HK-2 (cell line): ENCODE results near the gene ZNF780B.

Experiments used
- DNase-seq: peaks from one replicate; pipeline ENCODE4 v3.0.0-alpha.2; 2018; ENCODE audit not compliant: unreplicated experiment

ZNF780B gene

DNA sequence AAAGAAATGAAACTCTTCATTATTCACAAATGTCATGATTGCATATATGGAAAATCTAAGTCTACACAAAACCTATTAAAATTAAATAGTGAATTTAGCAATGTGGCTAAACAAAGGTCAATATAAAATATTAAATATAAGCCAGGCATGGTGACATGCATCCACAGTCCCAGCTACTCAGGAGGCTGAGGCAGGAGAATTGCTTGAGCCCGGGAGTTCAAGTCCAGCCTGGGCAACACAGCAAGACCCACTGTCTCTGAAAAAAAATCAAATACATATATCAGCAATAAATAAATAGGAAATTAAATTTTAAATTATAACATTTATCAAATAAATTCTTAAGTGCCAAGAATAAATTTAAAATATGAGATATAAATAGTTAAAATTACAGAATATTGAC, 73.1 kb downstream of the ZNF780B start:
- no peak for DNase-seq
